ENCODE data around the gene ACSS2.
A peak's percentile ranks its signal among the peaks of the same experiment; 100 is the strongest.

The ACSS2 gene

GRCh38 chr20:34861386-34862084 is 14.9 kb upstream of the ACSS2 start:
- DNase-seq (ENCODE audit: low read depth): peak; percentile 69
- TF ChIP-seq, protein P1, sequence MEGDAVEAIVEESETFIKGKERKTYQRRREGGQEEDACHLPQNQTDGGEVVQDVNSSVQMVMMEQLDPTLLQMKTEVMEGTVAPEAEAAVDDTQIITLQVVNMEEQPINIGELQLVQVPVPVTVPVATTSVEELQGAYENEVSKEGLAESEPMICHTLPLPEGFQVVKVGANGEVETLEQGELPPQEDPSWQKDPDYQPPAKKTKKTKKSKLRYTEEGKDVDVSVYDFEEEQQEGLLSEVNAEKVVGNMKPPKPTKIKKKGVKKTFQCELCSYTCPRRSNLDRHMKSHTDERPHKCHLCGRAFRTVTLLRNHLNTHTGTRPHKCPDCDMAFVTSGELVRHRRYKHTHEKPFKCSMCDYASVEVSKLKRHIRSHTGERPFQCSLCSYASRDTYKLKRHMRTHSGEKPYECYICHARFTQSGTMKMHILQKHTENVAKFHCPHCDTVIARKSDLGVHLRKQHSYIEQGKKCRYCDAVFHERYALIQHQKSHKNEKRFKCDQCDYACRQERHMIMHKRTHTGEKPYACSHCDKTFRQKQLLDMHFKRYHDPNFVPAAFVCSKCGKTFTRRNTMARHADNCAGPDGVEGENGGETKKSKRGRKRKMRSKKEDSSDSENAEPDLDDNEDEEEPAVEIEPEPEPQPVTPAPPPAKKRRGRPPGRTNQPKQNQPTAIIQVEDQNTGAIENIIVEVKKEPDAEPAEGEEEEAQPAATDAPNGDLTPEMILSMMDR (IDR thresholded peaks at IDR 0.05; ENCODE audit: control insufficient read depth, extremely low read depth, insufficient read depth): no peak
- no peak overlapping the region for H3K4me3 ChIP-seq (ENCODE audit: low read depth, low read length)

DNA sequence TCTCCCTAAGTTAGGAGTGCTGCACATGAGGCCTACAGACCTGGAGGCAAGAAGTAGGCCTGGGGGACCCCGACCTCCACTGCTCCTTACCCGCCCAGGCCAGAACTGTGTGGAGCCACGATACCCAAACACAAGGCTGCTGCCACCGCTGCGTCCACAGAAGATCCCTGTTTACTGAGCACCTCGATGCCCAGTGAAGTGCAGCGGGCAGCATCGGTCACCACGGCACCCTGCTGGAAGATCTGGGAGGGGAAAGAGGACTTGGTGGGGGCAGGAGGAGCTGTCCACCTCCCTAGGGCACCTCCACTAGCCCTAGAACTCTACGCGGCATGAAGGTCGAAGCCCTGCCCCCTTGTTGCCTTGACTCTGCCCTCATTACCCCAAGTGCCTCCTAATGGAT is 13.7 kb upstream of the ACSS2 start:
- TF ChIP-seq, protein P1 (IDR thresholded peaks at IDR 0.05; ENCODE audit: control insufficient read depth, extremely low read depth, insufficient read depth): no peak

GRCh38 chr20:34863421-34863965 is 12.9 kb upstream of the ACSS2 start:
- no peak for DNase-seq (ENCODE audit: low read depth)
- TF ChIP-seq, protein P1 (IDR thresholded peaks at IDR 0.05; ENCODE audit: control insufficient read depth, extremely low read depth, insufficient read depth): no peak
- no peak overlapping the region for H3K4me3 ChIP-seq (ENCODE audit: low read depth, low read length)

More for the DNA sequence above, 13.7 kb upstream of the ACSS2 start:
- no peak overlapping the region for H3K4me3 ChIP-seq (ENCODE audit: low read depth, low read length)
- no peak for DNase-seq (ENCODE audit: low read depth)

GRCh38 chr20:34864216-34864615 is 12.2 kb upstream of the ACSS2 start:
- no peak for DNase-seq (ENCODE audit: low read depth)
- TF ChIP-seq, protein P1 (IDR thresholded peaks at IDR 0.05; ENCODE audit: control insufficient read depth, extremely low read depth, insufficient read depth): no peak
- no peak overlapping the region for H3K4me3 ChIP-seq (ENCODE audit: low read depth, low read length)

GRCh38 chr20:34871320-34871926 is 5.0 kb upstream of the ACSS2 start:
- H3K4me3 ChIP-seq (ENCODE audit: low read depth, low read length): no peak overlapping the region
- TF ChIP-seq, protein P1 (IDR thresholded peaks at IDR 0.05; ENCODE audit: control insufficient read depth, extremely low read depth, insufficient read depth): no peak
- DNase-seq (ENCODE audit: low read depth): no peak

DNA sequence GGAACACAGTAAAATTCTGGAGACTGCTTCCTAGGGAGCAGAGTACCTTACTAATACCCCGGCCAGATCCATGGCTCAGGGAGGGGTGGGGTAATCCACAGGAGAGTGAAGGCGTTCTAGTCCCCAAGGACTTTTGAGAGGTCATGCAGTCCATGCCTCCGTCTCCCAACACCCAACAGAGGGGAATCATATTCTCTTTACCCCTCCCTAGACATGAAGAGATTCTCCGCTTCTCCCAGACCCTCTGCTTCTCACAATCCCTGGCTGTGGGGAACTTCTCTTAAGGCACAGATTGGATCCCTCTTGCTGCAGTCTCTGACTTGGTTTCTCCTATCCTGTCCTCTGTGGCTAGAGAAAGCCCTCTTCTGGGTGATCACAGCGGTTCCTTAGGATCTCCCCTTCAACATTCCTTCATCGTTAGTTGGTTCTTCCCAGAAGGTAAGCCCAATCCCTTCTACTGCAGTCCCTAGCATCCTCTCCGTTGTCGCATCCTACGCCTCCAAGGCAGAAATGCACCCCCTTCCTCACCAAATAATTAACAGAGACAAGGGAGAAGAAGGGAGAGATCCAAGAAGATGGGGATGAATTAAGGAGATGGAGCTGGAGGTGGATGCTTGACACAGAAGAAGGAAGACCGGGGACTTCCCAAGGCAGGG is 4.3 kb upstream of the ACSS2 start:
- TF ChIP-seq, protein P1 (IDR thresholded peaks at IDR 0.05; ENCODE audit: control insufficient read depth, extremely low read depth, insufficient read depth): no peak
- no peak for DNase-seq (ENCODE audit: low read depth)
- peak overlapping the region; percentile 62 for H3K4me3 ChIP-seq (ENCODE audit: low read depth, low read length)
